GM12874 (cell line): ENCODE measurements around the gene UVRAG.

Experiments used
- CTCF ChIP-seq: IDR thresholded peaks from 2 replicates; pipeline ENCODE4 v1.5.1; 2011; ENCODE audit warnings: low read depth, mild to moderate bottlenecking, control low read depth, low read length, moderate library complexity; ENCODE audit not compliant: insufficient read depth

Gene UVRAG

DNA sequence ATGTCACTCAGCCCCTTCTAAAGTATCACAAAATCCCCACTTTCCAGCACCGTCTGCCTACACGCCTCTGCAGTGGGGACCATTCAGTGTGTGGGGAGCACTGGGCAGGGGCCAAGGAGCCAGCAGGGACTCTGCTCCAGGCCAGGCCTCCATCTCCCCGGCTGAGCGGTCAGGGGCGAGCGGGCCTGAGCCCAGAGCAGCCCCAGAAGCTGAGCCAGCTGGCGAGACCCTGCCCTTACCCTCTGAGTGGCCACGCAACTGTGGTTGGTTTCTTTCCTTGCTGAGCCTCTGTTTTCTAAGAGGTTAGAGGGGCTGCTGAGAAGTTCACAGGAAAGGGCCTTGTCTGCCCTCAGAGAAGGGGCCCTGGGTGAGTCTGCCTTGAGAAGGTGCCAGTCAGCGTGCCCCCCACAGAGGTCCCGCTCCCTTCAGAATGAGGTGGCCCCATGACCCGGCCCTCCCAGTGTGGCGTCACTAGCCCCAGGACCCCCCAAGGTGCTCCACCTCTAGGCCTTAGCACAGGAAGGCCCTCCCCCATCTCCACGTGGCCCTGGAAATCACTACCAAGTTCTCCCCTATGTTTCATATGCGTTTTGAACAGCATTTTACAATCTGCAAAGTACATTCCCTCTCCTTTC is 344.4 kb downstream of the UVRAG start:
- TF ChIP-seq CTCF, result no peak

- no peak for TF ChIP-seq CTCF
Measured at GRCh38 chr11:76159983-76160661, 345.1 kb downstream of the UVRAG start.

DNA sequence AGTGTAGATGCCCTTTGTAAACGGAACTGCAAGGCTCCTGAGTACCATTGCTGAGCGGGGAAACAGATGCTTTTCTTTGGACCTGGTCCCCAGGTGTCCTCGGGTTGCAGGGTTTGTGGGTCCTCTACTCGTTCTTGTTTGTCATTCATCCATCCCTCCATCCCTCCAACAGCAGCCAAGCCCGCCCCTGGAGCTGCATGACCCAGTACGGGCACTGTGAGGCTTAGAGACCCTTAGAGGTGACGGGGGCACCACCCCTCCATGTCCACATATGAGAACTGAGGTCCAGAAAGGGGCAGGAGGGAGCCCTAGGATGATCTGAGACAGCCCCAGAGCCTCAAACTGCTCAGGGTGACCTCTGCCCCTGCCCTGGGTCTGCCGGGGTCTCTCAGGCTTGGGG is 345.8 kb downstream of the UVRAG start:
- TF ChIP-seq CTCF, result no peak

GRCh38 chr11:76161261-76161961 is 346.4 kb downstream of the UVRAG start:
- no peak for TF ChIP-seq CTCF

GRCh38 chr11:76162336-76163288 is 347.6 kb downstream of the UVRAG start:
- TF ChIP-seq CTCF, result no peak

DNA sequence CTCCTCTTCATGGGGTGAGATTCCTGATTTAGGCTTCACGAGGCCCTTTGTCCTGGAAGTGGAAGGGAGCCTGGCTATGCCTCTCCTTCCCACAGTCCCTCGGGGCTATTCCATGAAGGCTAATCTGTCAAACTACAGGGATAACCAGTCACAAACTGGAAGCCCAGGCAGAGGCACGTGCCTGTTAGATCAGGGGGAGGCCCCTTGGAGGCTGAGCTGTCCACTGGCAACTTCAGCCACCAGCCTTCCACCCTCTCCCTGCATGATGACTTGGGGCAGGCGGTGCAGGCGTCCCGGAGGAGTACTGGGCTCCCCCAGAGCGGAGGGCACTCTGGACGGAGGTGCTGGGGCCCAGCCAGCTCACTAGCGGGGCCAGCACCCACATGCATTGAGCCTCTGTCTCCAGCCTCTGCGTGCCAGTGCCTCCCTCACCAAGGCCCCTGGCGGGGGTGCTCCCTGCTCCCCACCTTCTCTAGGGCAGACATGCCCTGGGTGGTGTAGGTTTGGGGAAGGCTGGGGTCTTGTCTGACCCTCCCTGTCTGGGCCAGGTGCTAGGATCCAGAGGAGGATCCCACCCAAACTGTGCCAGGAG is 348.4 kb downstream of the UVRAG start:
- no peak for TF ChIP-seq CTCF
